NCI-H1930 (cell line): ENCODE data around the gene ADGRF1.

Source experiments
- DNase-seq, 2 experiments: peaks; one replicate each; lab custom pipeline; 2025; lab: John Stamatoyannopoulos, UW

The ADGRF1 gene

DNA sequence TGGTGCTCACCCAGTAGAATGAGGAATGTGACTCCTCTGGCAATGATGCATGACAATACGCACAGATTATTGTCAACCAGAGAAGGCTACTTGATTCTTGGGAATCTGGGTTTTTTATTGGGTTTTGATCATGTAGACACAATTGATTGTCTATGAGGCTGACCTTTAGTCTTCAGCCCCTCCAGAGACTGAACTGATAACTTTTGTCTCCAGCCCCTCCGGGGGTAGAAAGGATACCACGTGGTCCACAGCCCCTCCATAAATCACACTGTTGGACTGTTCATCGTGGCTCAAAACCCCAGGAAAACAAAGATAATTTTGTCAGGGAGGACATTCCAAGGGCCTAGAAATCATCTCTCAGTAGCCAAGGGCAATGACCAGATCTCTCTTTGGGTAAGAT lies 62.9 kb downstream of the ADGRF1 start:
- DNase-seq = no peak

DNA sequence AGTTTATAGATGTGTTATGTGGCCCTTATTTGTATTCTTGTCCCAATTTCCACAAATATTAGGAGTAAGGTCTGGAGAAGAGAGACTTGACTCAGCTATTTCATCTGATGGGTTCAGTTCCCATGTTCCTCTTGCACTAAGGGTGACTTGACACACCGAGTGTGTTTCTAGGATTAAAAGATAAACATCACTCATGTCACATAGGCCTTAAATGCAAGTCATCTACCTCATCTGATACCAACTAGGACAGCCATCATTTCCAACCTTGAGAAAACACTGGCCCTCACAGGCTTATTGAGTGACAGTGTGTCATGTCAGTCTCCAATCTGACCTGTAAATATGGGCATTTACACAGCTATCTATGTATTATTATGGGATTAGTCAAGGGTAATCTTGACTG lies 67.3 kb downstream of the ADGRF1 start:
- DNase-seq = no peak

DNA sequence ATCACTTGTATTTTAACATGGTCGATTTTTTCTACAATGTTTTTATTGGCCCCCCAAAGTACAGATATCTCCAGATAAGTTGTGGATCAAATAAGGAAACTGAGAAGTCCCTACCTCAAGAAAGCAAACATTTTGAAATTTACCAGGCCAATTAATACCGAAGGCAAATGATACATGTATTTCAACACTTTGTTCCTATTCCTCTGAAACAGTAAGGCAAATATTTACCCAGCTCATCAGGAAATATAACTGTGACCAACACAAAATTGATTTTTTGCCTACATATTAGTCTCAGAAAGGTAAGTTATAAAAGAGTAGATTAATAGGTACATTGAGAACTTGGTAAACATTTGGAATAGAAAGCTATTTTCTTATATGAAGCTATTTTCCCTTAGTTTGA lies 69.1 kb downstream of the ADGRF1 start:
- DNase-seq = no peak

DNA sequence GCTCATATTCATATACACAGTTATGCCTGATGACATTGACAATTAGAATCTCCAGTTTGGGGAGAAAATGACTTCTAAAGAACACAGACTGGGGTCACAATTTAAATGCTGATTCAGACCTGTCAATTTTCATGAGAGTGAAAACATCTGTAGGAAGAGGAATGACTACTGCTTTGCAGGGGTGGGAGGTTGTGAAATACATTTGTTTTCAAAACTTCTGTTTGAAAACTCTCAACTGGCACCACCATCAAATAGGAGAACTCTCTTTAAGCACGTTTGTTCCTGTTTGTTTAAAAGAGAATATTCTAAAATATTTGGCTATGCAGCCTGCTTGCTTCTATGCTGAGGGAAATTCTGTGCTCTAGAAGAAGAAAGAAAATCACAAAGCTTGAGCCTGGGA lies 69.6 kb downstream of the ADGRF1 start:
- DNase-seq = no peak

DNA sequence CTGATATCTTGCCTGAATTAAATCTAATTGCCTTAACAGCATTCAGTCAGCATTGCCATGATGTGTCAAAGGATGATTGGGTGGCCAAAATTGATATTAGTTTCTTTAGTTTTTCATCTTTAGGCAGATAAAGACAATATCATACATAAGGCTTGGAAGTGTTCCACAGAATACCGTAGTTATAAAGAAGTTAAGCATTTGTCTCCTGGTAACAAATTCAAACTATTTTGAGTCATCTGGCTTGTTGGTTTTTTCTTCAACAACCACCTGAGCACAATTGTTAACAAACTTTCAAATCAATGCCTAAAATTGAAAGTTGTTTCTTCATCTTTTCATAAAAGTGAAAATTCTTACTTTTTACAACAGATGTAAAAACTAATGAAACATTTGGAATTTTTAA lies 72.9 kb downstream of the ADGRF1 start:
- no peak for DNase-seq

DNA sequence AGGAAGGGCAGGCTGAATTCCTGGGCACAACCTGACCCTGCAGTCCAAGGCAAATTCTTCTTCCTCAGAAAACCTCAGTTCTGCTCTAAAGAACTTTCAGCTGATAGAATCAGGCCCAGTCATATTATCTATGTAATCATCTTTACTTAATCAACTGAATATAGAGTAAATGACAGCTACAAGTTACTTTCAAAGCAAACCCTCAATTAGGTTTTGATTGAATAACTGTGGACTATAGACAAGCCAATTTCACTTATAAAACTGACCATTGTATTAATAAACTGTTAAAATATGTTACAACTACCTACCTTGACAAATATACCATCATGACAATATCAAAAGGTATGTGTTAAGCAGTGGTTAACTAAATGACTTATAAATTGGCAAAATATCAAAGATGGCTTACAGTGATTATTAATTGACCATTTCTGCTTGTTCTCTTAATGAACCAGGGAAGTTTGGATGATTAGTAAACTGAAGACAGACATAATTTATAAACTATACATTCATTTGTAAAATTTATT lies 74.2 kb downstream of the ADGRF1 start:
- DNase-seq = no peak

DNA sequence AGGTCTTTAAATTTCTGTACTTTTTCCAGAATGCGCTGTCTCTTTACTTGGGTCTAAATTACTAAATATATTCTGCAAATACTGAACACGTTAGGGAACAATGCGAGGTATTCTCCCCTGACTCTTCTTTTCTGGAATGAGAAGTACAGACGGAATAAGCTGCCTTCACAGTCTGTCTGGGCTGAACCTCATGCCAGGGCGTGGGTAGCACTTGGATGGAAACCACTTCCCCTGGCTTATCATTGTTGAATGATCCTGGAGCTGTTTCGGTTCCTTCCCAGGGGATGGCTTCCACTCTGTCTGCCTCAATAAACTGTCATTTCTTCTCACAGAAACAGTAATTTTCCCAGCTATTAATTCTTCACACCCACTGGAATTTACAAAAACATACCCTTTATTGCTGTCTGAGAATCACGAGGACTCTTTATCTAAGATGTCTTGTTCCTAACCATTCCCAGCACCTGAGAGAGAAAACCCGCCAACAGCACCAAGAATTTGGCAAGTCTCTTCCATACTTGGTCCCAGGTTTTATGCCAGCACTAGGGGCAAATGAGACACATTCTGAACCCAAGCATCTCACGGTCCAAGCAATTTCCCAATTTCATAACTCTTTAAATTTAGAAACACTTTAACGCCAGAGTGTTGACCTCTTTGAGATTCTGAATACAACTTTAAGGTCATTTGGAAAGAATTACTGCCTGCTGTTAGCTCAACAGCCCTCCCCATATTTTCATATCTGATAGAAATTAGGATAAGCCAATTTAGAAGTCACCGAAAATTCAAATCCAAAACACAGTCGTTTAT lies 77.2 kb downstream of the ADGRF1 start:
- no peak for DNase-seq

DNA sequence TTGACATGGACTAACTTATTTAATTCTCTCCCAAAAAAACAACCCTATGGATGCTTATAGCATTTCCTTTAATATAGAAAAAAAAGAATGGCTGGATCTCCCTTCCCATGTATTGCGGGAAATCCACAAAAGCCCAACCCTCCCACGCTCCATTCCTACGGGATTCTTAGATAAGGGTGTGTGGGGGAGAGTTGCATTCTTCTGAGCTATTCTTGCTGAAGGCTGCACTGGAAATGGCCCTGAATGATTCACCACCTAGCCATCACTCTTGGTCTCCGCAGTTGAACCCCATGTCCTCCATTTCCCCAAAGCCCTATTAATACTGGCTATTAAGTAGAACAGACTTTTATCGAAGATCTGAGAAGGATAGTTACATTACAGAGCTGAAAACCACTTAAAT lies 78.5 kb downstream of the ADGRF1 start:
- DNase-seq = no peak

DNA sequence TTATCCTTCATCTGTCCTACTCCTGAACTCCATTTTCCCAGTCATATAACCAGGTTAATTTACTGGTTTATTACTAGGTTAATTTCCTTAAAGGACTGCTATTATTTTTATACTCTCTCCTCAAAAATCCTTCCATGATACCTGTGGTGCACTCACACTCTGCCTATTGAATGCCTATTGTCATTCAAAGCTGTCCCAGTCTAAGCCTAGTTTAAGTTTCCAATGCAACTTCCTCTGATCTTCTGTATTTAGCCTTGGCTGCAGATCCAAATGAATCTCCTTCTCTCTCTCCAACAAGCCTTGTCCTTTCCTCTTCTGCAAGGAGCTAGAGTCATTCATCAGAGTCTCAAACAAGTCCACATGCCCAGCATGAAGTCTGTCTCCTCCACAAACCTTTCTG lies 79.1 kb downstream of the ADGRF1 start:
- DNase-seq = no peak

DNA sequence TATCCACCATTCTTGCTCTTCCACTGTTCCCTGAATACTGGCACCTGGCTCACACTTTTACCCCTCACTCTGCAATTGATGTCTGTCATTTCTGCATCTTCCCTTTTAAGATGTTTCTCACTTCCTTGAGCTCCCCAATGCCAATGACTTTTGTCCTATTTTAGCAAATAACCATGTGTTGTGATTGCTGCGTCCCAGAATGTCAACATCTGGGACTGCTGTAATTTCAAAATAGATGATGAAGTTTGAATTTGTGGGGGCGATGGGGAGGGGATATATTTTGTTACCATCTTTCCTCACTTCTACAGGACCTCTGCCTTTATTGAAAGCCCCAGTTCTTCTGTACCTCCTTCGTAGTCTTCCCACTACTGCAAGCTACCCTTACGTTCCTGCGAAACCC lies 80.4 kb downstream of the ADGRF1 start:
- no peak for DNase-seq

DNA sequence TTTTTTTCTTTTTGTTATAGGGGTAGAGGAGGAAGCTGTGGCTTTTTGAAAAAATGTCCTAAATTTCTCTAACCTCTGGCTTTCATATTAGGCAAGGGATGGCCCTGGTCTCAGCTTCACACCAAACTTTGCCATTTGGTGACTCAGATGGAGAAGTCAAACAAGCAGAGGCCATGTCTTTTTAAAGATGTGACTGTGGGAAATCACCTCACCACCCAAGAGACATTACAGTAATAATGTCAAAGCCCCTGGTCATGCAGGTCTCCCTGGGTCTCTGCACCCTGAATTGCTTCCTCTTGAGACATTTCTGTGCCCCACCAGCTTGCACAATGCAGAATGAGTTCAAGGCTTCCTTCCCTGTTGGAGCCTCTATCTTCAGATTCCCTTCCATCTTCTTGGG lies 80.9 kb downstream of the ADGRF1 start:
- DNase-seq = no peak

DNA sequence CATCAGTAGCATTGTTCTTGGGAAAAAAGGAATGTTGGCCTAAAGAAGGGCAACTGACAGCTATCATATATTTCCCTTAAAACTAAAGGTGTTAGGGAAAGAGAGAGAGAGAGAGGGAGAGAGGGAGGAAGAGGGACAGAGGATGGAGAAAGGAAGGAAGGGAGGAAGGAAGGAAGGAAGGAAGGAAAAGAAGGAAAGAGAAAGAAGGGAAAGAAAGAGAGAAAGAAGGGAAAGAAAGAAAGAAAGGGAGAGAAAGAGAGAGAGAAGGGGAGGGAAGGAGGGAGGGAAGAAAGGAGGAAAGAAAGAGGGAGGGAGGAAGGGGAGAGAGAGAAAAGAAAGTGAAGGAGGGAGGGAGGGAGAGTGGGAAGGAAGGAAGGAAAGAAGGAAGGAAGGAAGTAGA lies 82.7 kb downstream of the ADGRF1 start:
- DNase-seq = no peak

DNA sequence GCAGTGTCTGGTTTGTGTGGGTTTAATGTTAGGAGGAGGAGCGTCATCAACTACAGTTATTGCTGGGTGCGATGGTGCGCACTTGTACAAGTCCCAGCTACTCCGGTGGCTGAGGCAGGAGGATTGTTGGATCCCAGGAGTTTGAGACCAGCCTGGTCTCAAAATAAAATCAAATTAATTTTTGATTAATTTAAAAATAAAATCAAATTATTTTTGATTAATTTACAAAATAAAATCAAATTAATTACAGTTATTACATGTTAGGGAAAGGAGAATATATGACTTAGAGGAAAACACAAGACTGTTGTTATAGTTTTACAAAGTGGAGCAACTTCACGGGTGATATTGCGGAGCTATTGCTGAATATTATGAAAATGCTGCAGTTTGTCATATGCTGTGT lies 85.7 kb downstream of the ADGRF1 start:
- no peak for DNase-seq

DNA sequence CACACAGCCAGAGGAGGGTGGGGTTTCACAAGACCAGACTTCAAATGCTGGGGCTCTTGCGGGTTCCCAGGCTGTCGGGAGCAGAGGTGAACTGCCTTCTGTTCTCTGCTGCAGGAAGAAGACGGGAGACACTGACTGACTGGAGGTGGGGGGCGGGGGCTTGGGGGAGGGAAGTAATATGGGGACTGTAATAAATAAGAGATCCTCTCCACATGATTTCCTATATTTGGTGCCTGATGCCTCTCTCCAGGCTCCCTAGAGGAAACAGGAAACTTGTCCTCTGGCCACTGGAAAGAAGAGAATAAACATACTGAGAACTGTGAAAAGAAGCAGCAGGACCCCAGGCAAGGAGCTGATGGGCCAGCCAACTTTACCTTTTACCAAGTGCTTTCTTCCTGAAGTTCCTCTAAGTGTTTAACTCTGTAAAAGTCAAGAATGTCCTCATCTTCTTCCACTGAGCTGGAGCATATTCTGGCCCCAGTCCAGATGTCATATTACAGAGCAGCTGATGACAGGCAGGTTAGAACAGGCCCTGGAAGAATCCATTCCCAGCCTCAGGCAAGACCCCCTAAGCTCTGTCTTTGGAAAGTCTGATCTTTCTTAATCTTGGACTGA lies 87.2 kb downstream of the ADGRF1 start:
- DNase-seq = no peak

DNA sequence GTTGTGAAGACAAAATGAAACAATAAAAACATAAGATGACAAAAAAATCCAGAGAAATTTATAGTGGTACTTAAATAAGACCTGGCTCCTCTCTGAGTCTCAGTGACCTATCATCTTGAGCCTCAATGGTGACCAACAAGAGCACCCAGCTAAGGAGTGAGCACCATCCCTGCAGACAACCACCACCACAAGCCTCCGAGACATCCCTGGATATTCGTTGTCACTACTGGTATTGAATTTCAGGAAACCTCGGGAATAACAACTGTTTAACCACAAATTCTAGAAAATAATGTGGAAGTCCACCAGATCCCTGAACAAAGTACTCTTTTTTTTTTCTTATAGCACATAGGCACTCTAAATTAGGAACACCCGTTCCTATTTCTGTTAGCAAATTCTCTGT lies 88.2 kb downstream of the ADGRF1 start:
- no peak for DNase-seq

DNA sequence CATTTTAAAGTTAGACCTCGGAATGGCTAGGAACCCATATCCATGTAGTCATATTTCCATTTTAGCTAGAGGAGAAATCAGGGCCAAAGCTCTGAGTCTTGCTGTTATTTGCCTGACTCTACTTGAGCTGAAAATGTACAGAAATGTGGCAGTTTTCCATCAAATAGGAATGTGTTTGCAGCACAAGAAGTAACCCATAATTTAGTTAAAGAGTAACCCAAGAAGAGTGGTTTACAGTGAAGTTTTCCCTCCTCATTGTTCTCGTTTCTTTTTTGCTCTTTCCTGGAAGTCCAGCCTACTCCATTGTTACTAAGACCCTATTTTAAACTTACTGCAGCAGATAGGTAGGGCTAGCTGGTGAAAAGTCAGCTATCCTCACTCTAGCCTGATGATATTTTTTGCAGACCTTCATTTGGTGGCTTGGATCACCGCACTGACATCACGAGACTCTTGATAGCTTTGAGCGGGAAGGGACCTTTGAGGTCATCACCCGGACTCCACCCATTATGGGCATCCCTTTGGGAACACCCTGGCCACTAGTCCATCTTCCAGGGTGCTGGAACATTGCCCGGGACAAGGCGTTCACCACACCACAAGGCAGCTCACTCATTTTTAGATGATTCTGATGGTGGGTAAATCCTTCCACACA lies 92.4 kb downstream of the ADGRF1 start:
- DNase-seq = no peak

DNA sequence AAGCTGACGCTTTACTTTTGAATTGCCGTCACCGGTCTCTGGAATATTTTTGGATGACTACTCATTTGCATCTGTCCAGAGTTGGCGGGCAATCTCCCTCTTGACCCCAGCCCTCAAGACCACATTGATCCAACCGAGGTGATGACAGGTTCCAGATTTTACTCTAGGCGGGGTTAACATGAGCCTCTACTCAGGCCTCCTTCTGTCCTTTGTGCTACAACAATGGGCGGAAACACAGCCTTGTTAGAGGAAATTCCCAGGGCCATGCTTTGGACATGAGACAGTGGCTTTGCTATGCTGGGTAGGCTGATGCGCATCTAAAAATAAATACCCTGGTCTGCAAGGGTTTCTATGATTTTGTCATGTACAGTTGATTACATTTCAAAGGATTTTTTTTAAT lies 93.4 kb downstream of the ADGRF1 start:
- no peak for DNase-seq
